Measurements from ENCODE around the gene RDX.

Gene RDX

DNA sequence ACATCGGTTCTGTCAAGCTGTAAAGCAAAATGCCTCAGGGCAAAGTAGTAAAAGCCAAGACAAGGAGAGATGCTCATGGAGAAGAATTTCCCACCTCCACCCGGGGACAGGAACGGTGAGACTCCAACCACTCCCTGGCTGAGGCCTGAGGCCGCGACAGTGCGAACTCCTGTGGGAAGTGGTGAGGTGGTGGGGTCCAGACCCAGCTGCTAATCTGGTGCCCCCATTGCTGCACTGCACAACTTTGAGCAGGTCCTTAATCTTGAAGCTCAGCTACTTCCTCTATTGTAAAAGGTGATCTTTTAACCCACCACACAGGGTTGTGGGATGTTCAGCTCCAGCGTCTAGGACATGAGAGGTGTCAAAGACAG, 119.3 kb downstream of the RDX start:
- TF ChIP-seq, protein P1, sequence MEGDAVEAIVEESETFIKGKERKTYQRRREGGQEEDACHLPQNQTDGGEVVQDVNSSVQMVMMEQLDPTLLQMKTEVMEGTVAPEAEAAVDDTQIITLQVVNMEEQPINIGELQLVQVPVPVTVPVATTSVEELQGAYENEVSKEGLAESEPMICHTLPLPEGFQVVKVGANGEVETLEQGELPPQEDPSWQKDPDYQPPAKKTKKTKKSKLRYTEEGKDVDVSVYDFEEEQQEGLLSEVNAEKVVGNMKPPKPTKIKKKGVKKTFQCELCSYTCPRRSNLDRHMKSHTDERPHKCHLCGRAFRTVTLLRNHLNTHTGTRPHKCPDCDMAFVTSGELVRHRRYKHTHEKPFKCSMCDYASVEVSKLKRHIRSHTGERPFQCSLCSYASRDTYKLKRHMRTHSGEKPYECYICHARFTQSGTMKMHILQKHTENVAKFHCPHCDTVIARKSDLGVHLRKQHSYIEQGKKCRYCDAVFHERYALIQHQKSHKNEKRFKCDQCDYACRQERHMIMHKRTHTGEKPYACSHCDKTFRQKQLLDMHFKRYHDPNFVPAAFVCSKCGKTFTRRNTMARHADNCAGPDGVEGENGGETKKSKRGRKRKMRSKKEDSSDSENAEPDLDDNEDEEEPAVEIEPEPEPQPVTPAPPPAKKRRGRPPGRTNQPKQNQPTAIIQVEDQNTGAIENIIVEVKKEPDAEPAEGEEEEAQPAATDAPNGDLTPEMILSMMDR (IDR thresholded peaks at IDR 0.05; ENCODE audit: poor library complexity, severe bottlenecking) = no peak
- Histone ChIP-seq H3K27me3 (ENCODE audit: insufficient read depth, poor library complexity, severe bottlenecking) (no peaks in the 10 kb centered on the region), H3K4me1 (ENCODE audit: insufficient read depth, poor library complexity, severe bottlenecking) (peaks cover 8% of the 10 kb centered on the region), H3K9me3 (ENCODE audit: severe bottlenecking) (no peaks in the 10 kb centered on the region), H3K27ac (ENCODE audit: poor library complexity, severe bottlenecking) (no peak overlapping the region), H3K36me3 (ENCODE audit: low read depth) (no peaks in the 10 kb centered on the region), H3K4me3 (ENCODE audit: severe bottlenecking) (no peak overlapping the region)
- ATAC-seq (ENCODE audit: low read depth) = no peak
- no peak for DNase-seq (ENCODE audit: low spot score)

DNA sequence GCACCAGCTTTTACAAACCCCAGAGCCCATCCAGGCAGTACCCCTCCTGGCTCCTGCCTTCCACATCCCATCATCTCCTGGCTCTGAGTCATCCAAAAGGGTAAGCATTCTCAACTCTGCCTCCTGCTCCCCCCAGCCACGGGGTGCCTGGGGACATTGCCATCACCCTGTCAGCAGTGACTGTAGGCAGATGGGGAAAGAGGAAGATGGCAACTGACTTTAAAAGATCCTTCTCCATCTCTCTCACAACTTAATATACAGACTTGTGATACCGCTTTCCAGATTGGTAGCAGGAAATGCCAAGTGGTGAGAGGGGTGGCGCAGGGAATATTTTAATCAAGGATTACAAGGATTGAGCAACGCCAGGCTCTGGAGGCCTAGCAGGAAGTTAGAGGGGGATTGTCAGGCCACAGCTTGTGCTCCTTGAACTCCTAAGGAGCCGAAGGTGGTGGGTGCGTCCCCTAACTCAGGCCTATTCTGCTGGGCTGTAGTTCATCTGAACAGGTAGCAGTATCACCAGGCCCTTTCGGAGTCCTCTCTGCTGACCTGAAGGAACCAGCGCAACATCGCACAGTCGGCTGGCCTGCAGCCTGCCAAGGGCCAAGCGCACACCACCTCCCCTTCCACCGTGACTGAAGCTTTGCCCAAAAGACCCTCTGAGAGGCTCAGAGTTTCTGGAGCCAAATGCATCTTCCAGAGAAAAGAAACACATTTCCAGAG, 119.9 kb downstream of the RDX start:
- no peak for DNase-seq (ENCODE audit: low spot score)
- Histone ChIP-seq H3K4me3 (ENCODE audit: severe bottlenecking) (no peak overlapping the region), H3K27me3 (ENCODE audit: insufficient read depth, poor library complexity, severe bottlenecking) (no peaks in the 10 kb centered on the region), H3K27ac (ENCODE audit: poor library complexity, severe bottlenecking) (no peak overlapping the region), H3K4me1 (ENCODE audit: insufficient read depth, poor library complexity, severe bottlenecking) (peaks cover 8% of the 10 kb centered on the region), H3K9me3 (ENCODE audit: severe bottlenecking) (no peaks in the 10 kb centered on the region), H3K36me3 (ENCODE audit: low read depth) (no peaks in the 10 kb centered on the region)
- TF ChIP-seq, protein P1 (IDR thresholded peaks at IDR 0.05; ENCODE audit: poor library complexity, severe bottlenecking) = no peak
- ATAC-seq (ENCODE audit: low read depth) = peak; percentile 14; the same call in 1 of the 3 replicates

DNA sequence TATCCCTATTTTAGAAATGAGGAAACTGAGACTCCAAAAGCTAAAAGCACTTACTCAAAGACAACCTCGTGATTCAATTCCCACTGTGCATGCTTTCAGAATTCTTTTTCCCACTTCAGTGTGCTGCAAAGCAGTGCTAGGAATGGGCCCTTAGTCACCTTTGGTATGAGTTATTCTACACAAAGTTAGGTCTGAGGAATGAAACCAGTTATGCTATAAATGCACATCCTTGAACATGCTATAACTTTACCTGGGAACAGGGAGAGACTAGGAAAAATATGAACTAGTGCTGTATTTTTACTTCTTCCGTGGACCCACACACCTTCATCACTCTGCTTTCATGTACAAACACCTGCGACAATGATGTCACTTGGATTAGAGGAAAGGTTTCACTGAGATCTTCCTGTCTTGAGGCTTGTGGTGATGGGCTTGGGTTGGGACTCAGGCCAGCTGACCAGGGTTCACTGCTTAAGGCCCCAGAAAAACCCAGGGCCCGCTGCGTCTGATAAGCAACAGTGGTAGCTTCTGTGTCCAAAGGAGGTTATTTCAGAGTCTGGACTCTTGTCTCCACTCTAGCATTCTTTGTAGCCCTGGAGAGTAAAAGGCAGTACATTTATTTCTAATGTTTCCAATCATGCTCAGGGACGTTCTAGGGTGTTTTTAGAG, 121.6 kb downstream of the RDX start:
- TF ChIP-seq, protein P1 (IDR thresholded peaks at IDR 0.05; ENCODE audit: poor library complexity, severe bottlenecking) = no peak
- peak overlapping the region; percentile 11 for H3K27ac ChIP-seq (ENCODE audit: poor library complexity, severe bottlenecking)
- ATAC-seq (ENCODE audit: low read depth) = peak; percentile 49; the same call in 2 of the 3 replicates
- no peak for DNase-seq (ENCODE audit: low spot score)
- peaks cover 8% of the 10 kb centered on the region for H3K4me1 ChIP-seq (ENCODE audit: insufficient read depth, poor library complexity, severe bottlenecking)
- no peak overlapping the region for H3K4me3 ChIP-seq (ENCODE audit: severe bottlenecking)
- H3K36me3 ChIP-seq (ENCODE audit: low read depth) = peaks cover 6% of the 10 kb centered on the region
- no peaks in the 10 kb centered on the region for H3K9me3 ChIP-seq (ENCODE audit: severe bottlenecking)
- no peaks in the 10 kb centered on the region for H3K27me3 ChIP-seq (ENCODE audit: insufficient read depth, poor library complexity, severe bottlenecking)

DNA sequence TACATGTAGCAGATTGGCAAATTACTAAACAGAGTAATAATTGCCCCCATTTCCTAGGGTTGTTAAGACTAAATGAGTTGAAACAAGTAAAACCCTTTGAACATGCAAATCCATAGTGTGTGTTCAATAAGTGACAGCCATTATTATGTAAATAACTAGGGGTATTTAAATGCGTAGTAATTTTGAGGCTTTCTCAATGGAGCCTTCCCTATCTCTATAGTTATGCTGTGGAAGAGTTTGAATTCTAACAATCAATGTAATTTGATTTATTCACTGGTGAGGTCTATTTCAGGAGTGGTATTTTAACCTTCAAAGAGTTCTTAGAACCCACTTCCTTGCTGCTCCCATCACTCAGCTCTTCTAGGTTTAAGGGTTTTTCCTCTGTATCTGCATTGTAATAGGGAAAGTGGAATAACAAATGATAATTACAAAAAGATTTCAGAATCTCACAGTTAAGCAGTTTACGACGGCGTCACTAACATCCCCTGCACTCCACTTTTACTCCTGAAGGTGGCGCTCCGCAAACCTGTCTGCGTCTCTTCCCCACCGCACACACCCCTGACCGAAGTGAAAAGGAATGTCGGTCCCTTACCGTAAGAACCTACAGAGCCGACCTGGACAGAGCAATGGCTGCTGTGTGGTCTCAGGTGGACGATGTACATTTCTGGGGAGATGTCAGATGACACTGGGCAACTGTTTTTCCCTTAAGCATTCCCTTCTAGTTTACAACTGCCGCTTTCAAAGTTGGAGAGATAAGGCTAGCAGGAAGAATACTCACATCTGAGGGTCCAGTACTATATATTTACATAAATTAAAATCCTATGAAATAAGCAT, 122.4 kb downstream of the RDX start:
- peak; percentile 38 for ATAC-seq (ENCODE audit: low read depth)
- H3K27ac ChIP-seq (ENCODE audit: poor library complexity, severe bottlenecking) = peak overlapping the region; percentile 11
- peaks cover 8% of the 10 kb centered on the region for H3K4me1 ChIP-seq (ENCODE audit: insufficient read depth, poor library complexity, severe bottlenecking)
- TF ChIP-seq, protein P1 (IDR thresholded peaks at IDR 0.05; ENCODE audit: poor library complexity, severe bottlenecking) = peak; percentile 59
- no peaks in the 10 kb centered on the region for H3K27me3 ChIP-seq (ENCODE audit: insufficient read depth, poor library complexity, severe bottlenecking)
- H3K4me3 ChIP-seq (ENCODE audit: severe bottlenecking) = no peak overlapping the region
- no peak for DNase-seq (ENCODE audit: low spot score)
- no peaks in the 10 kb centered on the region for H3K9me3 ChIP-seq (ENCODE audit: severe bottlenecking)
- H3K36me3 ChIP-seq (ENCODE audit: low read depth) = peaks cover 13% of the 10 kb centered on the region
